Measurements from ENCODE around the gene DDB1. TPM values are rescaled to one million over a fixed set of nuclear protein-coding genes. Genes with fewer than 3 reads are reported as not detected.

Gene DDB1
- total and polyA plus RNA-seq, 2 of the 13 experiments (the other 11 are each of a cell fraction or from before 2014, with no cell fraction given): 217 to 266 TPM

GRCh38 chr11:61298663-61299244 lies 34.2 kb downstream of the DDB1 start (continued):
- TF ChIP-seq ZBTB33 (CRISPR knock-in tag; IDR thresholded peaks at IDR 0.05) (peak; percentile 18; the same call in 1 of the 2 replicates), ZNF777 (CRISPR knock-in tag; IDR thresholded peaks at IDR 0.05) (0 out of 2 replicates have a peak, but pooled peaks have one; percentile 24), SATB2 (CRISPR knock-in tag; IDR thresholded peaks at IDR 0.05) (no peak), MTA1 (CRISPR knock-in tag; IDR thresholded peaks at IDR 0.05; ENCODE audit: borderline replicate concordance) (0 out of 2 replicates have a peak, but pooled peaks have one; percentile 18), GTF3A (CRISPR knock-in tag; conservative IDR thresholded peaks at IDR 0.05) (no peak), KLF15 (CRISPR knock-in tag; IDR thresholded peaks at IDR 0.05; ENCODE audit: borderline replicate concordance) (no peak), ARID2 (CRISPR knock-in tag; IDR thresholded peaks at IDR 0.05; ENCODE audit: borderline replicate concordance) (no peak), ZNF10 (CRISPR knock-in tag; IDR thresholded peaks at IDR 0.05; ENCODE audit: borderline replicate concordance, low read depth) (no peak), TEAD3 (CRISPR knock-in tag; optimal IDR thresholded peaks at IDR 0.05; ENCODE audit: borderline replicate concordance) (peak; percentile 44), ZNF574 (CRISPR knock-in tag; IDR thresholded peaks at IDR 0.05) (peak; percentile 48; the same call in 1 of the 2 replicates), ZNF331 (CRISPR knock-in tag; IDR thresholded peaks at IDR 0.05) (peak; percentile 53; the same call in 1 of the 2 replicates), NCOA5 (CRISPR knock-in tag; IDR thresholded peaks at IDR 0.05) (no peak), TBP (CRISPR knock-in tag; IDR thresholded peaks at IDR 0.05) (no peak), ZBTB25 (CRISPR knock-in tag; IDR thresholded peaks at IDR 0.05) (no peak), ZMYM3 (CRISPR knock-in tag; IDR thresholded peaks at IDR 0.05) (peak; percentile 71; the same call in 1 of the 2 replicates), HNF1B (CRISPR knock-in tag; IDR thresholded peaks at IDR 0.05) (peak; percentile 67; the same call in 1 of the 2 replicates), BHLHE40 (IDR thresholded peaks at IDR 0.05; ENCODE audit: low read length) (peak; percentile 29; the same call in 1 of the 2 replicates), GPBP1L1 (CRISPR knock-in tag; IDR thresholded peaks at IDR 0.05) (no peak), NCOA2 (CRISPR knock-in tag; IDR thresholded peaks at IDR 0.05) (peak; percentile 65; the same call in 1 of the 2 replicates), MXD4 (CRISPR knock-in tag; IDR thresholded peaks at IDR 0.05) (peak; percentile 54; the same call in 1 of the 2 replicates), ZNF350 (CRISPR knock-in tag; IDR thresholded peaks at IDR 0.05; ENCODE audit: borderline replicate concordance, low read depth) (peak; percentile 59; the same call in 1 of the 2 replicates)
